Stimulated activated CD8-positive, alpha-beta memory T cell treated with anti-CD3 and anti-CD28 coated beads, Interleukin-12 subunit alpha, Interleukin-12 subunit beta, amount 100 ng/mL, for 24 hours (primary cell): Measurements from ENCODE around the gene PLPP4.

Source experiments
- DNase-seq: peaks from one replicate; pipeline ENCODE4 v3.0.0-alpha.2; 2020; ENCODE audit errors: extremely low read depth

The PLPP4 gene

GRCh38 chr10:120575411-120575810 lies 118.4 kb downstream of the PLPP4 start:
- DNase-seq = no peak

GRCh38 chr10:120578134-120578533 lies 121.1 kb downstream of the PLPP4 start:
- no peak for DNase-seq

DNA sequence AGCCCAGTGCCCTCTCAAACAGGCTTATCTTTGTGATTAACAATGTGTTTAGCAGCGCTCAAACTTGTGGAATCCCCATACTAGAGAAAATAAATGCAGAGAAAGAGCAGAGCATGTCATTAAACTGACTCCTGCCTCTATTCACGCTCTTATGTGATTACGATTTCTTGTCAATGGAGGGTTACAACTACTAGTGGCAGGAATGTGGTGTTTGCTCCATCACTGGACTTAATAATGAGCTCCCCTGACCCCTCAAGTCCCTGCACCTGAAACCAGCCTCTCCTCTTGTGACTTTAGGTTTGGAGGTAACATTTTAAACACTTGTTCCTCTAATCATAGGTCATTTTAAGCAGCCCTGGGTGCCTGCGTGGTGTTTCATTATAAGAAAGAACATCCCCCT lies 121.9 kb downstream of the PLPP4 start:
- no peak for DNase-seq

DNA sequence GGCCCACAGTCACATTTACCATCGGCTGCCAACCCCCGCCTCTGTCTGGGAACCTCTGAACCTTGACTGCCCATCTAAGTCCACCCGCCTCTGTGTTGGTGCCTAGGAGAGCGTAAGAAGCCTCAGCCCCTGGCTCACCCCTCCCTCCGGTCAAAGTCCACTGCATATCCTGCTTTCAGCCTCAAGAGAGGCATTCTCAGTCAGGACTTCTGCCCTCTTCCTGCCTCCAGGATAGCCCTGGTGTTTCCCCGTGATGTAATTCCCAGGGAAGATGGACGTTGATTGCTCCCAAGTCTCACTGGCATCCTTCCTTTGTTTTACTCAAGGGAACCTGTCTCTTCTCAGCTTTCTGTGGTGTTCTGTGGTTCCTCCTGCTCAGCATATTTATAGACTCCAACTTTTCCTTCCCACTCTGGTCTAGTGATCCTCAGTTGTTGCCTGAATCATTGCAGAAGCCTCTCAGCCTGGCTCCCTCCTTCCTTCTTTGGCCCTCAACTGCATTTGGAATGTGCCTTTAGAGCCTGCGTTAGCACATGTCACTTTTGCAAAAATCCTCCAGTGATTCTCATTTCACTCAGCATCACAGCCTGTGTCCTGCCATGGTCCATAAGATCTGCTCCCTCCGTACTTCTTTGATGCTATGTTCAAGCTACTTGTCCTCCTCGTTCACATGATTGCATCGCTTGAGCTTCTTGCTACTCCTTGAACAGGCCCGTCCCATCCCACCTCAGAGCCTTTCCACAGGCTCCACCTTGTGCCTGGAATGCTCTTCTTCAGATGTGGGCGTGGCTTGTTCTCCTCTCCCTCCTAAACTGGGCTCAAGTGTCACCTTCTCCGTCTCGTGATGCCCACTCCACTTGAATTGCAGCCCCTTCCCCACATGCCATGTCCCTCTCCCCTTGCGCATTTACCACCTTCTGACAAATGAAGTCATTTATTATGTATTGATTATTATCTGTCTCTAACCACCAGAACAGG lies 124.2 kb downstream of the PLPP4 start:
- DNase-seq = no peak

- DNase-seq = no peak
Measured at GRCh38 chr10:120582753-120583152, 125.7 kb downstream of the PLPP4 start.

- no peak for DNase-seq
Measured at GRCh38 chr10:120583424-120584108, 126.5 kb downstream of the PLPP4 start.

GRCh38 chr10:120584786-120585185 lies 127.8 kb downstream of the PLPP4 start:
- DNase-seq = no peak

DNA sequence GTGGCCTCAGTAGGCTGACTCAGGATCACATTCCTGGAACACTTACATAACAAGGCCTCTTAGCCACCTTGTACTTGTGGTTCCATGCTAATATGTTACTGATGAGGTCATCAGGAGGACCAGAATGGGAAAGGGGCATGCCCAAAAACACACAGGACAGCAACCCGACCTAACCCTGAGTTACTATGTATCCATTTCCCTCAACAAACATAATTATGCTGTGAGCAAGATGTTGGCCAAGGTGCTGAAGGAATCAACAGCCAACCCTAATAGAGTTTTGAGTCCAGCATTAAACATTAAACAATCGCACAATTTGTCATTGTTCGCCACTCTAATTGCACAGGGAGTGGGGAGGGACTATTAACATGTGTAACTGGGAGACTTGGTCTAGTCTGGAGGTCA lies 129.4 kb downstream of the PLPP4 start:
- DNase-seq = no peak

GRCh38 chr10:120587061-120587460 lies 130.0 kb downstream of the PLPP4 start:
- no peak for DNase-seq

DNA sequence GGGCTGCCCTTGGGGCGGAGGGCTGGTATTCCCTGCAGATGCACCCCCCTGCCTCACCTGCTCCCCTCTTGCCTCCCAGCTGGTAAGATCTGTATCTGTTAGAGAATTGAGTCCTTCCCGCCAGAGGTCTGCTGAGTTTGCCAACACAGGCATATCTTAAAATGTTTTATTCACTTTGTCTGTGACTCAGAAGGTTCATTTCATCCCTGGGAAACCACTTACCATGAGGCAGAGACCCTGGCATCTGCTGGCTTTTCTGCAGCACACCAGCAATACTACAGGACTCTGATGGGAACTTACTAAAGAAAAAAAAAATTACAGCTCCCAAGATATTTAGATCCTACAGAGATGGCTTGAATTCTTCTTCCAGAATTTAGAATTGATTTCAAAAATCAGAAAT lies 131.3 kb downstream of the PLPP4 start:
- DNase-seq = no peak

DNA sequence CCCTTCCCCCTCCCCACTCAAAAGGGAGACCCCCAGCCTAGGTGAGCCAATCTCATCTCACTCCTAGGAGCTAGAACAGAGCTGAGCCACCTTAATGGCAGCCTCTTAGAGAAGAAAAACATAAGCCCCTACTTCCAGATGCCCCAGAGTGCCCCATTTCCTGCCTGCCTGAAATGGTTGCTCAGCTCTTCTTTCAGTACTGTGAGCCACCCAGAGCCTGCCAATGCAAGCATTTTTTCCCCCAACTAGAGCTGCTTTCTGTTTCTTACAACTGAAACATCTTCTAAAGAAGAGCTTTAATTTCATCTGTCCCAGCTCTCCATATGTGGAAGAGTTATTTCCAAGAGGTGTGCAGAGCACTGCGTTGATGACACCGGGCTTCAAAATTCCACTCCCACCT lies 136.7 kb downstream of the PLPP4 start:
- DNase-seq = no peak

GRCh38 chr10:120597902-120598301 lies 140.9 kb downstream of the PLPP4 start:
- DNase-seq = no peak

DNA sequence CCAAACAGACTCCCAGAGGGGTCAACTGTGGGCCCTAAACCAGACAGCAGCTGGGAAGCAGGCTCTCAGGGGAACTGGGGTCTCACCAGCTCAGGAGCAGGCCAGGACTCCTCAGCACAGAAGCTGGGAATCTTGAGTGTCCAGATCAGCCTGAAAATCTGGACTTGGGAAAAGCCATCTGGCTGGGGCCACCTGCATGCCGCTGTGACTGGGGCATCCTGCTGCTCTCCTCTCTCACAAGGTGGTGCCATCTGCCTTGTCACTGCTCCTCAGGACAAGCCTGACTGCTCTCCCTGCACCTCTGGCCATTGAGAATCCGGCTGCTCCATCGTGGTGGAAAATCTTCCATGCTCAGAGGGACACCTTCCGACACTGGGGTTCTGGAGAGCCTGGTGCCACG lies 141.4 kb downstream of the PLPP4 start:
- no peak for DNase-seq

GRCh38 chr10:120599200-120599724 lies 142.2 kb downstream of the PLPP4 start:
- no peak for DNase-seq

DNA sequence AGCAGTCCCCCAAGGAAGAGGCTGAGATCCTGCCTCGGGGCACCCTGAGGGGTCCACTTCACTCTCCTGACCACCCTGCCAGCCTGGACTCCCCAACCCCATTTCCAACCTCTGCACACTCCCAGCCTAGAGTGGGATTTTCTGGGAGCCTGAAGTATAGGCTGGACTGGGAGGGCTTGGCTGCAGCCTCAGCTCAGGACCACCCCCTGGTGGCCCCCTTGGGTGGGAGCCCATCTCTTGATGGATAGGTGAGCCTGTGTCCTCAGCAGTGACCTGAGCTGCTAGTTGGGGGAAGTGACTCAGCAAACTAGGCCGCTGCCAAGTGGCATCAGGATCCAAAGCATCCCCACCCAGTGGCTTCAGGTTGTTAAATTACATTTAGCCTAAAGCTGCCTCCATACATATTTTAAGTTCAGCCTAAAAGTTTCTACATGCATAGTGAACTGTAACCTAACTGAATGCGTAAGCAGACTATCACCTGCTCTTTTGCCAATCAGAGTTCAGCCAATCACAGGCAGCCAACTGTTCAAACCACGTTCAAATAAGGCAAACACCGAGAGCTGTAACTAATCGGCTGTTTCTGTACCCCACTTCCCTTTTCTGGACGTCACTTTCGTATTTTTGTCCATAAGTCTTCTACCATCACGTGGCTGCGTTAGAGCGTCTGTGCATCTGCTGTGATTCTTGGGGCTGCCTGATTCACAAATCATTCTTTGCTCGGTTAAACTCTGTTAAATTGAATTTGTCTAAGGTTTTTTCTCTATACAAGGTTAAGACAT lies 144.0 kb downstream of the PLPP4 start:
- DNase-seq = no peak

GRCh38 chr10:120601999-120602398 lies 145.0 kb downstream of the PLPP4 start:
- no peak for DNase-seq

DNA sequence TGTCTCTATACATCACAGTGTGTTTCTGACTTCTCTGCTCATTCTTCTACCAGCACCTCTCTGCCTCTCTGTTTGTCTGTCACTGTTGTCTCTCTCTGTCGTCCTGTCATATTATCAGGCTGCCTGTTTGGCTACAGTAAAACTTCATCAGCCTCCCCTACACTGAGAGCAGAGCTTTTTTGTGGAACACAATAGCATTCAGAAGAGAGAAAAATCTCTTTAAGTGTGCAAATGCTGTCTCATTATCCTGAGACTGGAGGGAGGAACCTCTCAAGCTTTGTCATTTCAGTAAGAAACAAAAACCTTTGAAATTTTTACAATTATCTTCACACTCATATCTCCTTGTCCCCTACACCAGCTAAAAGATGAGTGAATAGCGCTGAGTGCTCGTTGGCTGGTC lies 148.4 kb downstream of the PLPP4 start:
- DNase-seq = no peak

GRCh38 chr10:120606051-120606764 lies 149.2 kb downstream of the PLPP4 start:
- DNase-seq = no peak

- DNase-seq = no peak
Measured at GRCh38 chr10:120607016-120607709, 150.1 kb downstream of the PLPP4 start.
